Measurements from ENCODE around the gene SYT13. TPM values are rescaled to one million over a fixed set of nuclear protein-coding genes. Genes with fewer than 3 reads are reported as not detected.

The SYT13 gene
- total RNA-seq, 1 experiment from 2014 or later, result 4.3 TPM

- Histone ChIP-seq H3K9ac (ENCODE audit: extremely low read depth, insufficient read length, low read length) (no peak overlapping the region), H3K4me1 (ENCODE audit: insufficient read depth, low read length) (no peaks in the 10 kb centered on the region), H2AFZ (ENCODE audit: low read length) (no peak overlapping the region), H3K18ac (ENCODE audit: insufficient read length, low read depth, low read length) (no peak overlapping the region), H3K27ac (ENCODE audit: insufficient read length, low read depth, low read length) (no peak overlapping the region), H2BK5ac (ENCODE audit: insufficient read length, low read length) (no peak overlapping the region), H3K23me2 (ENCODE audit: insufficient read length, low read depth, low read length, poor library complexity, severe bottlenecking) (no peaks in the 10 kb centered on the region), H3K9me3 (ENCODE audit: control insufficient read depth, low read depth, low read length) (no peaks in the 10 kb centered on the region), H2AK5ac (ENCODE audit: insufficient read length, low read length) (no peak overlapping the region), H3K4ac (ENCODE audit: low read depth, low read length) (no peak overlapping the region), H2BK120ac (ENCODE audit: low read depth, low read length, poor library complexity, severe bottlenecking) (no peak overlapping the region), H3K79me1 (ENCODE audit: insufficient read depth, low read depth, low read length, poor library complexity, severe bottlenecking) (no peaks in the 10 kb centered on the region), H4K5ac (ENCODE audit: insufficient read length, low read depth, low read length) (no peak overlapping the region), H2BK20ac (ENCODE audit: low read depth, low read length, poor library complexity, severe bottlenecking) (no peak overlapping the region), H3K14ac (ENCODE audit: insufficient read depth, low read length) (no peak overlapping the region), H3T11ph (ENCODE audit: low read length) (no peak overlapping the region), H4K20me1 (ENCODE audit: control insufficient read depth, insufficient read depth, insufficient read length) (no peaks in the 10 kb centered on the region), H3K56ac (ENCODE audit: insufficient read length, low read depth, low read length) (no peak overlapping the region), H3K23ac (ENCODE audit: insufficient read length, low read depth, low read length) (no peak overlapping the region), H3K79me2 (ENCODE audit: insufficient read depth, low read length) (no peaks in the 10 kb centered on the region), H3K27me3 (ENCODE audit: insufficient read depth, low read length) (no peaks in the 10 kb centered on the region), H2BK12ac (ENCODE audit: insufficient read length, low read depth, low read length) (no peak overlapping the region), H4K91ac (ENCODE audit: insufficient read length, low read depth, low read length) (no peak overlapping the region), H3K4me2 (ENCODE audit: insufficient read depth, insufficient read length, low read length) (no peak overlapping the region), H2BK15ac (ENCODE audit: low read depth, low read length) (no peak overlapping the region), H4K8ac (replicated peaks; ENCODE audit: insufficient read length, low read depth, low read length) (no peak overlapping the region)
- no peak overlapping the region for H3K27ac Mint-ChIP-seq
- H3K27me3 Mint-ChIP-seq (ENCODE audit: low read depth), result peaks cover 33% of the 10 kb centered on the region
- no CpG with 5 or more reads among the region's 6 CpGs for WGBS (ENCODE audit: extremely low coverage, insufficient read length, low lambda C conversion rate)
- no peaks in the 10 kb centered on the region for H3K36me3 Mint-ChIP-seq (ENCODE audit: insufficient read depth in 1 of 3, low read depth in 3 of 3)
- DNase-seq, result no peak
- TF ChIP-seq CTCF (conservative IDR thresholded peaks at IDR 0.05), result no peak
- peaks cover 4 to 6% of the 10 kb centered on the region in 2 experiments; a peak in 4 of 5 replicates for H3K9me3 Mint-ChIP-seq
- no peak overlapping the region for H3K4me3 Mint-ChIP-seq
- no peaks in the 10 kb centered on the region; a peak in 1 of 4 replicates for H3K4me1 Mint-ChIP-seq
Observed at GRCh38 chr11:45324459-45324858, 38.3 kb upstream of the SYT13 start.
